Measurements from ENCODE around the gene KRTAP12-4.

KRTAP12-4 gene

DNA sequence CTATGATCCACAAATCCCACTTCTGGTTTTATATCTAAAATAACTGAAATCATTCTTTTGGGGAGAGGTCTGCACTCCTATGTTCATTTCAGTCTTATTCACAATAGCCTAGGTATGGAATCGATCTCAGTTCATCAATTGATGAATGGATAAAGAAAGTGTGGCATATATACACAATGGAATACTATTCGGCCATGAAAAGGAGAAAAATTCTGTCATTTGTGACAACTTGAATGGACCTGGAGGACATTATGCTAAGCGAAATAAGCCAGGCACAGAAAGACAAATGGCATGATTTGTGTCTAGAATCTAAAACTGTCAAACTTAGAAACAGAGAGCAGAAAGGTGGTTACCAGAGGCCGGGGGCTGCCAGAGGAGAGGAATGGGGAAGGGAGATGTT is 48.0 kb downstream of the KRTAP12-4 start:
- no peak for FAIRE-seq

All from islet of Langerhans (tissue), 1 donor.